HG03439 (cell line): ENCODE results near the gene RSAD2.

Experiments
- ATAC-seq: cut with Tn5 transposase; IDR thresholded peaks from one replicate; pipeline ENCODE4 v1.9.1; 2021; ENCODE audit warnings: mild to moderate bottlenecking, moderate library complexity; ENCODE audit not compliant: unreplicated experiment

RSAD2 gene

GRCh38 chr2:6941299-6942046 is 63.9 kb downstream of the RSAD2 start:
- ATAC-seq, result no peak

- ATAC-seq, result no peak
These were observed 65.3 kb downstream of the RSAD2 start for GRCh38 chr2:6942848-6943247.

GRCh38 chr2:6943523-6943922 is 65.9 kb downstream of the RSAD2 start:
- ATAC-seq, result no peak

- no peak for ATAC-seq
These were observed 66.4 kb downstream of the RSAD2 start for GRCh38 chr2:6943971-6944370.

- no peak for ATAC-seq
These were observed 67.0 kb downstream of the RSAD2 start for GRCh38 chr2:6944555-6944954.

DNA sequence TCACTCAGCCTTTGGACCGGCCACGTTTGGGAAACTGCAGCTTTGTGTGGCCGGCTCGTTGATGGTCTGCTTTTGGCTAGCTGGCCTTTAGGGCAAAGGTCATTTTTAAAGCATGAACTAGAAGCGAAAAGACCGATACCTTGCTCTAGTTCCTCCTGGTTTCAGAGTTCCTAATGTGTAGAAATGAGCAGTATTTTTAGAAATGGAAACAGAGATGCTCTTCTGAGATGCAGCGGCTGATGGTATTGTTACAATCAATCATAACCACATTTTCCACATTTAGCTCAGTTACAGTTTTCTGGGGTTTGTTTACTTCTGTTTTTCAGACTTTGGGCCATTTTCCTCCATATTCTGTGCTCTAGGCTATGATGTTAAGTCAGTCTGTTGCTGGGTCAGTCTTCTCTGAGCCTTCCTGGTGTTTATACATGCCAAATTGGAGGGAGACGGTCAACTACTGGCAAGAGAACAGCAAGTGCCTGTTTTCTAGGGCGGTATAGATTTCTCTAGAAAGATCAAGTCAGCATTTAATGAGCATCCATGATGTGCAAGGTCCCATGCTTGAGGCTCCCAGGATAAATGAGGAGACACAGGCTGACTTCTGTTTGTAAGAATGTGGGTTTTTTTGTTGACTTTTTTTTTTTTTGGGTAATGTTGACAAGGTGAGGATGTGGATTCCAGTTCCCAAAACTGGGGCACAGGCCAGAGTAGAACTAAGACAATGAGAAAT is 67.7 kb downstream of the RSAD2 start:
- peak; percentile 90 for ATAC-seq

GRCh38 chr2:6945821-6946220 is 68.2 kb downstream of the RSAD2 start:
- ATAC-seq, result no peak

DNA sequence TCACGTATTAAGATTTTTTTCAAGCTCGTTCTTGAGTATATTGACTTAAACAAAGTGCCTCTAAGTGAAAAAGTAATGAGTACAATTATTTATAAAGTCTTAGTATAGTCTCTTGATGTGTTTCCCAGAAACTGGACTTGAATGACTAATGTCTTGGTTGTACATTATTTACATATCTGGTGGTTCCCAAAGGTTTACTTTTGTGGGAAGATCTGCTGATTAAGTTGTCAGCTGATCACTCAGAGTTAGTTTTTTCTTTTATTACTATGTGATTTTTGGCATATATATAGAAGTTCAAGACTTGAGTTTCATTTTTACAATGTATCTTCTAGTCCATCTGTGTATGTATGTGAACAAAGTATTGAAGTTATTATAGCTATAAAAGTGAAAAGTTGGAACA is 69.1 kb downstream of the RSAD2 start:
- ATAC-seq, result no peak
